ENCODE measurements around the gene NT5C3A.
A peak's percentile ranks its signal among the peaks of the same experiment; 100 is the strongest.
"Not testable (repeated sequence)": the region's sequence is repeated elsewhere in the genome, so short reads cannot be mapped to it uniquely, and the experiment has no call there.

NT5C3A gene

DNA sequence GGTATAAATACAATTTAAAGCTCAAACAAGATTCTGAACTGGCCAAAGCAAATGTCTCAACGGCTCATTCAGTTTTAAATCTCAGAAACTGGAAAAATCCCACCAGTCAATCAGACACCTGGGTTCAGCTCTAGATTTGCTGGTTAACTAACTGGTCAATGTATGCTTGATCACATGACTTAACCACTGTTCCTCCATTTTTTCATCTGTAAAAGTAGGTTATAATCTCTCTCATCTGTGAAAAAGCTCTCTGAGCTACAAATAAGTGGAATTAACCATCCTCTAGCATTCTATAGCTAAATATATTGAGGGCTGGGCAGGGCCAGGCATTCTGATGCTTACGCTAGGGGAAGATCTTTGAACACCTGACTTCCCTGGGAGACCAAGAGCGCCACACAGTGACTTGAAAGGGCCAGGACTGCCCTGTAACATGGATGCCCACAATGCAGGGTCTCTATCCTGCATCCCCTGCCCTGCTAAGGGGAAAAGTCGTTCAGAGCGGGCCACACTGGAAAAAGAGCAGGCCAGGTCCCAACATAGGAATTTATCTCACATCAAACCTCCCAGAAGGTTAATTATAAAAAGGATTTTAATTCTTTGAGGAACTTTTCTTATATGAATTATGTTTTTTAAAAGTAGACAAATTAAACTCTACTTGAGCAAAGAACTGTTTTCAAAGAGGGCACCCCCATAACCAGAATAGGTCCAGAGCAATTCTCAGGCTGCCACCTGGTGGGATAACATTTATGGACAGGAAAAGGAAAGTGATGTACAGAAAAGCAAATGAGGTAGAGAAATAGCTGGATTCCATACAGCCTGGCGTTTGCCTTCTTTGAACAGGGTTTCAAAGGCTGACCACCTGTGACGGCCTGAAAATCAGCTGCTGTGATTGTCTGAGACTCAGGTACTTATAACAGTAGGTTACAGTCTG is 44.8 kb upstream of the NT5C3A start:
- ChIA-PET CTCF (interaction anchor here (0.5 to 1.5 kb wide), 4 partner anchors 22 to 164 kb away, joined by 3 to 4 read pairs (median 3); no protein-coding TSS in a partner anchor), POLR2A (ENCODE audit: low non-redundant PET) (no interaction called here)
- DNase-seq (ENCODE audit: low spot score), result peak; percentile 33
- H3K27ac ChIP-seq, result no peak overlapping the region
- TF ChIP-seq, protein P1, sequence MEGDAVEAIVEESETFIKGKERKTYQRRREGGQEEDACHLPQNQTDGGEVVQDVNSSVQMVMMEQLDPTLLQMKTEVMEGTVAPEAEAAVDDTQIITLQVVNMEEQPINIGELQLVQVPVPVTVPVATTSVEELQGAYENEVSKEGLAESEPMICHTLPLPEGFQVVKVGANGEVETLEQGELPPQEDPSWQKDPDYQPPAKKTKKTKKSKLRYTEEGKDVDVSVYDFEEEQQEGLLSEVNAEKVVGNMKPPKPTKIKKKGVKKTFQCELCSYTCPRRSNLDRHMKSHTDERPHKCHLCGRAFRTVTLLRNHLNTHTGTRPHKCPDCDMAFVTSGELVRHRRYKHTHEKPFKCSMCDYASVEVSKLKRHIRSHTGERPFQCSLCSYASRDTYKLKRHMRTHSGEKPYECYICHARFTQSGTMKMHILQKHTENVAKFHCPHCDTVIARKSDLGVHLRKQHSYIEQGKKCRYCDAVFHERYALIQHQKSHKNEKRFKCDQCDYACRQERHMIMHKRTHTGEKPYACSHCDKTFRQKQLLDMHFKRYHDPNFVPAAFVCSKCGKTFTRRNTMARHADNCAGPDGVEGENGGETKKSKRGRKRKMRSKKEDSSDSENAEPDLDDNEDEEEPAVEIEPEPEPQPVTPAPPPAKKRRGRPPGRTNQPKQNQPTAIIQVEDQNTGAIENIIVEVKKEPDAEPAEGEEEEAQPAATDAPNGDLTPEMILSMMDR (conservative IDR thresholded peaks at IDR 0.05; ENCODE audit: low read depth), result peak; percentile 78

DNA sequence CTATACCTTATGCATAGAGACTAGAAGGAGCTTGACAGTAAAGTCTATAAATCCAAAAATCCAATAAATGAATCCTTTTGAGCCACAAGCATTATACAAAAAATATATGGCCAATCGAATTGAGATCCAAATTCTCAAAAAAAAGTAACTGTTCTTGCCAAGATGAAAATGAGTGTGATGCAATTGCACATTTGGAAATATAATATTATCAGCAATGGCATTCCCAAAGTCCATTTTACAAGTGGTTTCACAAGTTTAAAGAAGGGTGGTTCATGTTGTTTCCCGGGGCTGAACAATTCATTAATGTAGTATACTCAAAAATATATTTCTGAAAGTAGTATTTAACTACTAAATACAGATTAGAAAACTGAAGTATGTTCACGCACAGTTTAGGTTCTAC is 39.3 kb upstream of the NT5C3A start:
- TF ChIP-seq, protein P1 (conservative IDR thresholded peaks at IDR 0.05; ENCODE audit: low read depth), result no peak
- no peak overlapping the region for H3K27ac ChIP-seq
- no peak for DNase-seq (ENCODE audit: low spot score)
- POLR2A ChIA-PET (ENCODE audit: low non-redundant PET), result no interaction called here
- CTCF ChIA-PET, result interaction anchor here (0.6 kb wide), 1 partner anchor 81 kb away, joined by 3 read pairs; no protein-coding TSS in a partner anchor

DNA sequence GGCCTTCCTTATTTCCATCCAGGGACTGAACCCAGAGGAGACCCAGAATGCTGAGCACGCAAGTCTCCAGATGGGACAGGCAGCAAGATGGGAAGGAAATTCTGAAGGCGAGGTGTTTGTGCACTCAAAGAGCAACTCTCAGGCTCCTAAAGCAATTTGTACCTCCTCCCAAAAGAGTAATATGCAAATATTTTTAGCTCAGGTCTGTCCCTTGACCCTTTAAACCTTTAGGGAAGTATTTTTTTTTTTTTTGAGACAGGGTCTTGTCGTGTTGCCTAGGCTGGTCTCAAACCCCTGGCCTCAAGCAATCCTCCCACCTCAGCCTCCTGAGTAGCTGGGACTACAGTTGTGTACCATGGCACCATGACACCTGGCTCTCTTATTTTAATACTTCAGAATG is 38.2 kb upstream of the NT5C3A start:
- TF ChIP-seq, protein P1 (conservative IDR thresholded peaks at IDR 0.05; ENCODE audit: low read depth), result no peak
- no peak for DNase-seq (ENCODE audit: low spot score)
- POLR2A ChIA-PET (ENCODE audit: low non-redundant PET), result no interaction called here
- no peak overlapping the region for H3K27ac ChIP-seq
- CTCF ChIA-PET, result interaction anchor here (0.7 to 1.0 kb wide), 2 partner anchors 173 to 255 kb away, joined by 3 read pairs; no protein-coding TSS in a partner anchor

- no peak overlapping the region for H3K27ac ChIP-seq
- ChIA-PET CTCF (interaction anchor here (0.6 kb wide), 1 partner anchor 15 kb away, joined by 5 read pairs; no protein-coding TSS in a partner anchor), POLR2A (ENCODE audit: low non-redundant PET) (no interaction called here)
- TF ChIP-seq, protein P1 (conservative IDR thresholded peaks at IDR 0.05; ENCODE audit: low read depth), result no peak
- DNase-seq (ENCODE audit: low spot score), result no peak
Measured at GRCh38 chr7:33099154-33099940, 36.8 kb upstream of the NT5C3A start.

GRCh38 chr7:33094745-33095275 is 32.2 kb upstream of the NT5C3A start:
- POLR2A ChIA-PET (ENCODE audit: low non-redundant PET); DNase-seq (ENCODE audit: low spot score); CTCF ChIA-PET; H3K27ac ChIP-seq: not testable (repeated sequence)

DNA sequence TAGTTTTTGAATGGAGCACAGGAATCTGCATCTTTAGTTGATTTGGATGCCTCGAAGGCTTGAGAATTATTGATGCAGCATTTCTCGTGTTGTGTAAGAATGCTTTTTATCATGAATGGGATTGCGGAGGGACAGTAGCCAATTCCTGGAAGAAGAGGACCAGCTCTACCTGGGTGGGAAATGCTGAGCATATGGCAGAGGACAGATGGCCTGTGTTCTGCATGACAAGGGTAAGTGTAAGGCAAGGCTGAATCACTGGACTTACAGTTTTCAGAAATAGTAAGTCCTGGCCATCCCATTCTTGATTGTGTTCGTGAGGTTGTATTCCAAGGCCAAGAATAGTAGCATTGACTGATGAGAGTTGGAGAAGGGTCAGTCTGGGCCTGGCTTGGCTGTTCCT is 30.7 kb upstream of the NT5C3A start:
- TF ChIP-seq, protein P1 (conservative IDR thresholded peaks at IDR 0.05; ENCODE audit: low read depth), result no peak
- CTCF ChIA-PET, result interaction anchor here (0.7 kb wide), 1 partner anchor 73 kb away, joined by 3 read pairs; no protein-coding TSS in a partner anchor
- H3K27ac ChIP-seq, result no peak overlapping the region
- no peak for DNase-seq (ENCODE audit: low spot score)
- POLR2A ChIA-PET (ENCODE audit: low non-redundant PET), result no interaction called here

Data from RWPE1 (cell line).